ENCODE results near the gene DAP. TPM values are rescaled to one million over a fixed set of nuclear protein-coding genes. Genes with fewer than 3 reads are reported as not detected.
A peak's percentile ranks its signal among the peaks of the same experiment; 100 is the strongest.

Gene DAP, protein sequence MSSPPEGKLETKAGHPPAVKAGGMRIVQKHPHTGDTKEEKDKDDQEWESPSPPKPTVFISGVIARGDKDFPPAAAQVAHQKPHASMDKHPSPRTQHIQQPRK
- 117 and 179 TPM in 2 replicates for polyA plus RNA-seq (2011; rRNA removed)
- polyA minus RNA-seq (2011; rRNA and poly(A)+ RNA removed), result 168 and 222 TPM in 2 replicates

DNA sequence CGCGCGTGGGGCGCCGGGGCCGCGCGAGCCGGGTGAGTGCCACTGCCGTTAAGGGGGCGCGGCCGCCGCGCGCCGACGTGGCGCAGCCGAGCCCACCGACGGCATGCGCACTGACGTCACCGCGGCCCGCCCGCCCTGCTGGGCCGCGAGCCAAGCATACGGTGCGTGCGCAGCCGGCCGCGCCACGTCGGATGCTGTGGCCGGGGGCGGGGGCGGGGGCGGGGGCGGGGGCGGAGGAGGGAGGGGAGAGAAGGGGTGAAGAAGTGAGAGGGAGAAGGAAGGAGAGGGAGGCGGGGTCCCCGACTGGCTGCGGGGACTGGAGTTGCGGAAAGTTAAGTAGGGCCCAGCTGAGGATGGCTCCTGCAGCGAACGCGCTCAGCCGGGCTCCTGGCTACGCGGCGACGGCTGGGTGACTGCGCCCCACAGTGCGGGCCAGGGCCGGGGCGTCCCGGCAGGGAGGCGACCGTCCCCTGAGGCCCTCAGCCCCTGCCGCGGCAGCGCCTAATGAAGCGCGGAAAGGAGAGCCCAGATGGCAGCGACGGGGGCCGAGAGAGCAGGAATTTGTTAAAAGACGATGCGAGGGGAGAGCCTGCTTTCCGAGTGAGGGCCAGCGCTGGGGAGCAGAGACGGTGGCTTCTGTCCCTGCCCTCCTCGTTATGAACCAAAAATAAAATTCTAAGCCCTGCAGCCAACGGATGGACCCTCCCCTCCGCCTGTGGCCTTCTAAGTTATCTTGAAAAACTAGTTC, at the start of gene DAP:
TSS of gene DAP (minus strand) at position 50 of the 748 bp plus-strand sequence. CDS start 166 bp downstream, outside the sequence.
- CTCF ChIA-PET, result no interaction called here
- POLR2A ChIA-PET, result interaction anchor here (1.0 to 1.4 kb wide), 4 partner anchors 35 to 71 kb away, joined by 3 read pairs; no protein-coding TSS in a partner anchor
- Histone ChIP-seq H3K4me3 (ENCODE audit: low read depth, low read length) (peak within 1 kb of the TSS; percentile 71), H3K27me3 (ENCODE audit: control insufficient read depth, insufficient read depth, low read length) (no peaks in the 10 kb centered on the region), H3K27ac (ENCODE audit: low read depth, low read length) (peak within 1 kb of the TSS; percentile 85), H3K9me3 (ENCODE audit: control insufficient read depth, insufficient read depth, low read length) (no peaks in the 10 kb centered on the region; the same call in 1 of the 2 replicates)
- DNase-seq (ENCODE audit: low read depth, low spot score), result peak; percentile 72
- TF ChIP-seq, protein P1, sequence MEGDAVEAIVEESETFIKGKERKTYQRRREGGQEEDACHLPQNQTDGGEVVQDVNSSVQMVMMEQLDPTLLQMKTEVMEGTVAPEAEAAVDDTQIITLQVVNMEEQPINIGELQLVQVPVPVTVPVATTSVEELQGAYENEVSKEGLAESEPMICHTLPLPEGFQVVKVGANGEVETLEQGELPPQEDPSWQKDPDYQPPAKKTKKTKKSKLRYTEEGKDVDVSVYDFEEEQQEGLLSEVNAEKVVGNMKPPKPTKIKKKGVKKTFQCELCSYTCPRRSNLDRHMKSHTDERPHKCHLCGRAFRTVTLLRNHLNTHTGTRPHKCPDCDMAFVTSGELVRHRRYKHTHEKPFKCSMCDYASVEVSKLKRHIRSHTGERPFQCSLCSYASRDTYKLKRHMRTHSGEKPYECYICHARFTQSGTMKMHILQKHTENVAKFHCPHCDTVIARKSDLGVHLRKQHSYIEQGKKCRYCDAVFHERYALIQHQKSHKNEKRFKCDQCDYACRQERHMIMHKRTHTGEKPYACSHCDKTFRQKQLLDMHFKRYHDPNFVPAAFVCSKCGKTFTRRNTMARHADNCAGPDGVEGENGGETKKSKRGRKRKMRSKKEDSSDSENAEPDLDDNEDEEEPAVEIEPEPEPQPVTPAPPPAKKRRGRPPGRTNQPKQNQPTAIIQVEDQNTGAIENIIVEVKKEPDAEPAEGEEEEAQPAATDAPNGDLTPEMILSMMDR (IDR thresholded peaks at IDR 0.05; ENCODE audit: low read depth, low read length), result no peak

DNA sequence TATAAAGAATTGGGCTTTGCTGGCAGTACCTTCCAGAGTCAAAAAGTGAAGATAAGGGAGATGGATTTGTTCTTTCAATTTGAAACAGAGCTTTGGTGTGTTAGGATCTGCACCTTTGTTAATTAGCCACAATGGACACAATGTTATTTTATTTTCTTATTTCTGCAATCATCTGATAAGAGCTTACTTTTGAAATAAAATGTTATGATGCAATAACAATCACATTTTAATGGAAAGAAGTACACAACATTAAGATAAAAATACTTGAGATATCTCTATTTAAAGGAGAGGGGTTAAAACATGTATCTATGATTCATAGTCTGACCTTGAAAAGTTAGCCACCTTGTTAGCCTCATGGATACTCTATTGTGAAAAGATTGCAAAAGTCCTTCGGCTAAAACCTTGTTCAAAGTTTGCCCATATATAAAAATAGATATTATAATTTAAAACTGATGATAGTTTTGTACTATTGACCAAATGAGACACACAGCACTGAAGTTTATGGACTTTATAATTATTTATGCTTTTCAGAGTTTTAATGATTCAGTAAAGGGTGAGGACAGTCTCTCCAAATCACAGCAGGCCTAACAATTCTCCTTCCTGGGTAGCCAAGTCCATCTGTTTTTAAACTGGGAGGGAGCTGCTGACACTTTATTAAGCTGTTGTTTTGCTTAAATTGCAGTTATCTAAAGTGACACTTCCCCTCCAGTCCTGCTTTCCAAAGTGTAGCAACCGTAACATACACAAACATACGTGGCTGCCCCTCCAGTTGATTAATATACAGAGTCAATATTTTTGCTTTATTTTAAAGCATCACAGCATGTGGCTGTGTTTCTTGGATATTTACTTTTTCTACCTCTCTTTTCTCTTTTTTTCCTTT, 47.6 kb upstream of the DAP start:
- TF ChIP-seq, protein P1 (IDR thresholded peaks at IDR 0.05; ENCODE audit: low read depth, low read length), result no peak
- ChIA-PET CTCF (interaction anchor here (1.1 kb wide), 1 partner anchor 33 kb away, joined by 3 read pairs; no protein-coding TSS in a partner anchor), POLR2A (no interaction called here)
- Histone ChIP-seq H3K9me3 (ENCODE audit: control insufficient read depth, insufficient read depth, low read length) (no peaks in the 10 kb centered on the region; the same call in 1 of the 2 replicates), H3K4me3 (ENCODE audit: low read depth, low read length) (no peak overlapping the region), H3K27me3 (ENCODE audit: control insufficient read depth, insufficient read depth, low read length) (peaks cover 2% of the 10 kb centered on the region), H3K27ac (ENCODE audit: low read depth, low read length) (no peak overlapping the region)
- DNase-seq (ENCODE audit: low read depth, low spot score), result no peak

DNA sequence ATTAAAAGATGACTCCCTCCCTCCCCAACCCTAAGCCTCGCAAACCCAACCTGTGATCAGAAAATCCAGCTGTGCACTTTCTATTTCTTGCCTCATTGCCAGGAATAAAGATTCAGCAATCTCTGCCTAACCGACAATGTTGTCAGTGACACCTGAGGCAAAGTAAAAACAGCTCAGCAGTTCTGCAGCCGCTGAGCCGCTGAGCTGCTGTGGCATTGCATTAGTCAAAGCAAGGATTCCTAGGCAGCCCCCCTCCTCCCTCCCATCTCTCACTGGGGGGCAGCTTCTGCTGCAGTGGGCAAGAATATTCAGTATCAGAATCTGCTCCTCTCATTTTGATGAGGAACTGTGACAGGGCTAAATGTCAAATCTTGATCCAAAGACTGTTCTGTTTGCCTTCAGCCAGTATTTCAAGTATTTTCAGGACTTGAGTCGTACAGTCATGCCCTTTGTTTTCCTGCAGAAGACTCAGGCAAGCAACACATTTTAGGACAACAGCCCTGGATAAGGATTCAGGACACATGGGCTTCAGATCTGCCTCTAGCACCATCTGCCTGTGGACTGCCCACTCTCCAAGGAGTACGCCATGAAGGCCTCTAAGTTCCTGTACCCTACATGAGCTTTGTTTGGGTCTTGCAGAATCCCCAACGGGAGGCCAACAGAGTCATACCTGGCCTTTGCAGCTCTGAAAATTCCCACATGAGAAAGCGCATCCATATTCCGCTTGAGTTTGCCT, 41.1 kb upstream of the DAP start:
- TF ChIP-seq, protein P1 (IDR thresholded peaks at IDR 0.05; ENCODE audit: low read depth, low read length), result no peak
- no peaks in the 10 kb centered on the region for H3K27me3 ChIP-seq (ENCODE audit: control insufficient read depth, insufficient read depth, low read length)
- H3K27ac ChIP-seq (ENCODE audit: low read depth, low read length), result no peak overlapping the region
- POLR2A ChIA-PET, result no interaction called here
- CTCF ChIA-PET, result interaction anchor here (0.6 to 2.1 kb wide), 3 partner anchors 24 to 99 kb away, joined by 3 to 8 read pairs (median 3); no protein-coding TSS in a partner anchor
- DNase-seq (ENCODE audit: low read depth, low spot score), result no peak
- H3K4me3 ChIP-seq (ENCODE audit: low read depth, low read length), result no peak overlapping the region
- no peaks in the 10 kb centered on the region; the same call in 1 of the 2 replicates for H3K9me3 ChIP-seq (ENCODE audit: control insufficient read depth, insufficient read depth, low read length)

DNA sequence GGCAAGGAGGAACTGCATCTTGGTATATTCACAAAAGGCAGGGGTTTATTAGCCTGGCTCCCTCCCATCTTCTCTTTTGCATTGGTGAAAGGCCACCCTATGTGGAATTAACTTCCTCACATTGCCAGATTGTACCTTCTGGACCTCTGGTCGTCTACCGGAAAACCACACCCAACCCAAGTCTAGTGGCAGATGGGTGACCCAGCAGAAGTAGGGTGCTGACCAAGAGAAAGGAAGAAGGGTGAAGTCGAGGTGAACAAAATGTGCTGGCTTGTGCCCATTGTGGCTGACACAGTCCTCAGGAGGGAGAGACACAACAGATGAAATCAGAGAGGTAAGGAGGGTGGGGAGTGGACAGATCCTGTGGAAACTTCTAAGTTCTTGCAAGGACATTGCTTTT, 39.8 kb upstream of the DAP start:
- DNase-seq (ENCODE audit: low read depth, low spot score), result no peak

More for the DNA sequence above, 39.8 kb upstream of the DAP start:
- ChIA-PET CTCF (interaction anchor here (0.6 kb wide), 1 partner anchor 193 kb away, joined by 3 read pairs; no protein-coding TSS in a partner anchor), POLR2A (no interaction called here)
- Histone ChIP-seq H3K27ac (ENCODE audit: low read depth, low read length) (no peak overlapping the region), H3K9me3 (ENCODE audit: control insufficient read depth, insufficient read depth, low read length) (no peaks in the 10 kb centered on the region; the same call in 1 of the 2 replicates), H3K27me3 (ENCODE audit: control insufficient read depth, insufficient read depth, low read length) (no peaks in the 10 kb centered on the region), H3K4me3 (ENCODE audit: low read depth, low read length) (no peak overlapping the region)
- TF ChIP-seq, protein P1 (IDR thresholded peaks at IDR 0.05; ENCODE audit: low read depth, low read length), result no peak

All from AG04450 (cell line).